Measurements from ENCODE around the gene CIAPIN1.

Gene CIAPIN1

GRCh38 chr16:57395026-57395425, 52.2 kb downstream of the CIAPIN1 start:
- Histone ChIP-seq H3K27me3 (ENCODE audit: control insufficient read depth, insufficient read depth, low read length) (no peaks in the 10 kb centered on the region), H3K4me1 (ENCODE audit: control insufficient read depth, low read depth, low read length) (no peaks in the 10 kb centered on the region), H3K27ac (ENCODE audit: low read length) (no peak overlapping the region), H3K4me3 (ENCODE audit: low read length) (no peak overlapping the region), H3K9me3 (ENCODE audit: control insufficient read depth, low read depth, low read length) (no peaks in the 10 kb centered on the region), H3K9ac (ENCODE audit: low read length) (no peak overlapping the region), H3K36me3 (ENCODE audit: control insufficient read depth, low read depth, low read length) (no peaks in the 10 kb centered on the region)

GRCh38 chr16:57394444-57394843, 52.7 kb downstream of the CIAPIN1 start:
- H3K27ac ChIP-seq (ENCODE audit: low read length), result no peak overlapping the region
- H3K9me3 ChIP-seq (ENCODE audit: control insufficient read depth, low read depth, low read length), result no peaks in the 10 kb centered on the region
- H3K9ac ChIP-seq (ENCODE audit: low read length), result no peak overlapping the region
- no peaks in the 10 kb centered on the region for H3K27me3 ChIP-seq (ENCODE audit: control insufficient read depth, insufficient read depth, low read length)
- no peaks in the 10 kb centered on the region for H3K36me3 ChIP-seq (ENCODE audit: control insufficient read depth, low read depth, low read length)
- no peaks in the 10 kb centered on the region for H3K4me1 ChIP-seq (ENCODE audit: control insufficient read depth, low read depth, low read length)
- no peak overlapping the region for H3K4me3 ChIP-seq (ENCODE audit: low read length)

GRCh38 chr16:57392694-57393093, 54.5 kb downstream of the CIAPIN1 start:
- H3K4me1 ChIP-seq (ENCODE audit: control insufficient read depth, low read depth, low read length), result no peaks in the 10 kb centered on the region
- no peaks in the 10 kb centered on the region for H3K27me3 ChIP-seq (ENCODE audit: control insufficient read depth, insufficient read depth, low read length)
- H3K4me3 ChIP-seq (ENCODE audit: low read length), result no peak overlapping the region
- H3K9ac ChIP-seq (ENCODE audit: low read length), result no peak overlapping the region
- H3K9me3 ChIP-seq (ENCODE audit: control insufficient read depth, low read depth, low read length), result no peaks in the 10 kb centered on the region
- H3K36me3 ChIP-seq (ENCODE audit: control insufficient read depth, low read depth, low read length), result no peaks in the 10 kb centered on the region
- no peak overlapping the region for H3K27ac ChIP-seq (ENCODE audit: low read length)

- no peaks in the 10 kb centered on the region for H3K27me3 ChIP-seq (ENCODE audit: control insufficient read depth, insufficient read depth, low read length)
- no peak overlapping the region for H3K27ac ChIP-seq (ENCODE audit: low read length)
- no peaks in the 10 kb centered on the region for H3K4me1 ChIP-seq (ENCODE audit: control insufficient read depth, low read depth, low read length)
- H3K36me3 ChIP-seq (ENCODE audit: control insufficient read depth, low read depth, low read length), result no peaks in the 10 kb centered on the region
- no peak overlapping the region for H3K4me3 ChIP-seq (ENCODE audit: low read length)
- H3K9ac ChIP-seq (ENCODE audit: low read length), result no peak overlapping the region
- no peaks in the 10 kb centered on the region for H3K9me3 ChIP-seq (ENCODE audit: control insufficient read depth, low read depth, low read length)
Measured at GRCh38 chr16:57391708-57392107, 55.5 kb downstream of the CIAPIN1 start.

GRCh38 chr16:57391300-57391699, 55.9 kb downstream of the CIAPIN1 start:
- H3K4me1 ChIP-seq (ENCODE audit: control insufficient read depth, low read depth, low read length), result peaks cover 4% of the 10 kb centered on the region
- no peak overlapping the region for H3K4me3 ChIP-seq (ENCODE audit: low read length)
- no peaks in the 10 kb centered on the region for H3K36me3 ChIP-seq (ENCODE audit: control insufficient read depth, low read depth, low read length)
- H3K9ac ChIP-seq (ENCODE audit: low read length), result no peak overlapping the region
- H3K27me3 ChIP-seq (ENCODE audit: control insufficient read depth, insufficient read depth, low read length), result no peaks in the 10 kb centered on the region
- H3K27ac ChIP-seq (ENCODE audit: low read length), result no peak overlapping the region
- H3K9me3 ChIP-seq (ENCODE audit: control insufficient read depth, low read depth, low read length), result no peaks in the 10 kb centered on the region

- peaks cover 4% of the 10 kb centered on the region for H3K4me1 ChIP-seq (ENCODE audit: control insufficient read depth, low read depth, low read length)
- no peak overlapping the region for H3K27ac ChIP-seq (ENCODE audit: low read length)
- H3K36me3 ChIP-seq (ENCODE audit: control insufficient read depth, low read depth, low read length), result no peaks in the 10 kb centered on the region
- H3K9ac ChIP-seq (ENCODE audit: low read length), result no peak overlapping the region
- no peaks in the 10 kb centered on the region for H3K9me3 ChIP-seq (ENCODE audit: control insufficient read depth, low read depth, low read length)
- no peak overlapping the region for H3K4me3 ChIP-seq (ENCODE audit: low read length)
- no peaks in the 10 kb centered on the region for H3K27me3 ChIP-seq (ENCODE audit: control insufficient read depth, insufficient read depth, low read length)
Measured at GRCh38 chr16:57390636-57391295, 56.4 kb downstream of the CIAPIN1 start.

- H3K4me3 ChIP-seq (ENCODE audit: low read length), result no peak overlapping the region
- peaks cover 4% of the 10 kb centered on the region for H3K4me1 ChIP-seq (ENCODE audit: control insufficient read depth, low read depth, low read length)
- H3K9ac ChIP-seq (ENCODE audit: low read length), result no peak overlapping the region
- no peaks in the 10 kb centered on the region for H3K9me3 ChIP-seq (ENCODE audit: control insufficient read depth, low read depth, low read length)
- H3K27ac ChIP-seq (ENCODE audit: low read length), result no peak overlapping the region
- H3K36me3 ChIP-seq (ENCODE audit: control insufficient read depth, low read depth, low read length), result no peaks in the 10 kb centered on the region
- H3K27me3 ChIP-seq (ENCODE audit: control insufficient read depth, insufficient read depth, low read length), result no peaks in the 10 kb centered on the region
Measured at GRCh38 chr16:57389087-57389468, 58.1 kb downstream of the CIAPIN1 start.

- no peaks in the 10 kb centered on the region for H3K27me3 ChIP-seq (ENCODE audit: control insufficient read depth, insufficient read depth, low read length)
- no peaks in the 10 kb centered on the region for H3K36me3 ChIP-seq (ENCODE audit: control insufficient read depth, low read depth, low read length)
- no peak overlapping the region for H3K27ac ChIP-seq (ENCODE audit: low read length)
- H3K4me3 ChIP-seq (ENCODE audit: low read length), result no peak overlapping the region
- no peak overlapping the region for H3K9ac ChIP-seq (ENCODE audit: low read length)
- no peaks in the 10 kb centered on the region for H3K9me3 ChIP-seq (ENCODE audit: control insufficient read depth, low read depth, low read length)
- peaks cover 4% of the 10 kb centered on the region for H3K4me1 ChIP-seq (ENCODE audit: control insufficient read depth, low read depth, low read length)
Measured at GRCh38 chr16:57388359-57389086, 58.7 kb downstream of the CIAPIN1 start.

- H3K27me3 ChIP-seq (ENCODE audit: control insufficient read depth, insufficient read depth, low read length), result no peaks in the 10 kb centered on the region
- no peaks in the 10 kb centered on the region for H3K36me3 ChIP-seq (ENCODE audit: control insufficient read depth, low read depth, low read length)
- H3K27ac ChIP-seq (ENCODE audit: low read length), result no peak overlapping the region
- peaks cover 4% of the 10 kb centered on the region for H3K4me1 ChIP-seq (ENCODE audit: control insufficient read depth, low read depth, low read length)
- H3K4me3 ChIP-seq (ENCODE audit: low read length), result no peak overlapping the region
- H3K9ac ChIP-seq (ENCODE audit: low read length), result no peak overlapping the region
- no peaks in the 10 kb centered on the region for H3K9me3 ChIP-seq (ENCODE audit: control insufficient read depth, low read depth, low read length)
Measured at GRCh38 chr16:57387598-57388354, 59.4 kb downstream of the CIAPIN1 start.

- Histone ChIP-seq H3K27me3 (ENCODE audit: control insufficient read depth, insufficient read depth, low read length) (no peaks in the 10 kb centered on the region), H3K36me3 (ENCODE audit: control insufficient read depth, low read depth, low read length) (no peaks in the 10 kb centered on the region), H3K27ac (ENCODE audit: low read length) (no peak overlapping the region), H3K9ac (ENCODE audit: low read length) (no peak overlapping the region), H3K9me3 (ENCODE audit: control insufficient read depth, low read depth, low read length) (no peaks in the 10 kb centered on the region), H3K4me3 (ENCODE audit: low read length) (no peak overlapping the region), H3K4me1 (ENCODE audit: control insufficient read depth, low read depth, low read length) (peaks cover 4% of the 10 kb centered on the region)
Measured at GRCh38 chr16:57386381-57386951, 60.7 kb downstream of the CIAPIN1 start.

GRCh38 chr16:57385083-57385482, 62.1 kb downstream of the CIAPIN1 start:
- Histone ChIP-seq H3K27ac (ENCODE audit: low read length) (no peak overlapping the region), H3K9ac (ENCODE audit: low read length) (no peak overlapping the region), H3K27me3 (ENCODE audit: control insufficient read depth, insufficient read depth, low read length) (no peaks in the 10 kb centered on the region), H3K4me3 (ENCODE audit: low read length) (no peak overlapping the region), H3K36me3 (ENCODE audit: control insufficient read depth, low read depth, low read length) (no peaks in the 10 kb centered on the region), H3K9me3 (ENCODE audit: control insufficient read depth, low read depth, low read length) (no peaks in the 10 kb centered on the region), H3K4me1 (ENCODE audit: control insufficient read depth, low read depth, low read length) (peaks cover 4% of the 10 kb centered on the region)

Measured in iPS-18a (cell line).